GM18517 (cell line): ENCODE measurements around the gene ACACA.

Experiments used
- ATAC-seq: cut with Tn5 transposase; IDR thresholded peaks from one replicate; pipeline ENCODE4 v1.9.1; 2021; ENCODE audit warnings: mild to moderate bottlenecking, moderate library complexity; ENCODE audit not compliant: unreplicated experiment

Gene ACACA

GRCh38 chr17:37399265-37399803 is 7.3 kb downstream of the ACACA start:
- no peak for ATAC-seq

- no peak for ATAC-seq
Observed at GRCh38 chr17:37393352-37393751, 13.3 kb downstream of the ACACA start.

GRCh38 chr17:37392024-37392590 is 14.5 kb downstream of the ACACA start:
- ATAC-seq, result no peak

GRCh38 chr17:37391146-37391545 is 15.5 kb downstream of the ACACA start:
- ATAC-seq, result no peak

GRCh38 chr17:37389160-37389559 is 17.5 kb downstream of the ACACA start:
- ATAC-seq, result no peak

- no peak for ATAC-seq
Observed at GRCh38 chr17:37388266-37388665, 18.4 kb downstream of the ACACA start.

- no peak for ATAC-seq
Observed at GRCh38 chr17:37386462-37386861, 20.2 kb downstream of the ACACA start.

GRCh38 chr17:37385474-37385990 is 21.1 kb downstream of the ACACA start:
- ATAC-seq, result no peak

GRCh38 chr17:37384560-37385149 is 22.0 kb downstream of the ACACA start:
- no peak for ATAC-seq

GRCh38 chr17:37382056-37382455 is 24.6 kb downstream of the ACACA start:
- ATAC-seq, result no peak

- no peak for ATAC-seq
Observed at GRCh38 chr17:37375706-37376105, 30.9 kb downstream of the ACACA start, which contains the start of gene C17orf78. TSS of gene C17orf78 (plus strand) at chr17:37375985. CDS start at chr17:37376093, 108 bp downstream.

- peak; percentile 53 for ATAC-seq
Observed at GRCh38 chr17:37373530-37374159, 33.0 kb downstream of the ACACA start.

GRCh38 chr17:37368577-37368976 is 38.1 kb downstream of the ACACA start:
- ATAC-seq, result no peak

GRCh38 chr17:37365589-37365988 is 41.0 kb downstream of the ACACA start:
- no peak for ATAC-seq

- no peak for ATAC-seq
Observed at GRCh38 chr17:37361543-37361942, 45.1 kb downstream of the ACACA start.

- no peak for ATAC-seq
Observed at GRCh38 chr17:37360632-37361031, 46.0 kb downstream of the ACACA start.

GRCh38 chr17:37359682-37360188 is 46.9 kb downstream of the ACACA start:
- no peak for ATAC-seq

GRCh38 chr17:37358830-37359681 is 47.6 kb downstream of the ACACA start:
- ATAC-seq, result peak; percentile 87

GRCh38 chr17:37358098-37358829 is 48.4 kb downstream of the ACACA start:
- no peak for ATAC-seq
